HG03469 (cell line): ENCODE data around the gene WNT9B.
"Not testable (repeated sequence)": the region's sequence is repeated elsewhere in the genome, so short reads cannot be mapped to it uniquely, and the experiment has no call there.

ENCODE experiments used
- ATAC-seq: cut with Tn5 transposase; IDR thresholded peaks from one replicate; pipeline ENCODE4 v1.9.1; 2021; ENCODE audit warnings: mild to moderate bottlenecking, moderate library complexity, moderate number of reproducible peaks; ENCODE audit not compliant: unreplicated experiment

The WNT9B gene

DNA sequence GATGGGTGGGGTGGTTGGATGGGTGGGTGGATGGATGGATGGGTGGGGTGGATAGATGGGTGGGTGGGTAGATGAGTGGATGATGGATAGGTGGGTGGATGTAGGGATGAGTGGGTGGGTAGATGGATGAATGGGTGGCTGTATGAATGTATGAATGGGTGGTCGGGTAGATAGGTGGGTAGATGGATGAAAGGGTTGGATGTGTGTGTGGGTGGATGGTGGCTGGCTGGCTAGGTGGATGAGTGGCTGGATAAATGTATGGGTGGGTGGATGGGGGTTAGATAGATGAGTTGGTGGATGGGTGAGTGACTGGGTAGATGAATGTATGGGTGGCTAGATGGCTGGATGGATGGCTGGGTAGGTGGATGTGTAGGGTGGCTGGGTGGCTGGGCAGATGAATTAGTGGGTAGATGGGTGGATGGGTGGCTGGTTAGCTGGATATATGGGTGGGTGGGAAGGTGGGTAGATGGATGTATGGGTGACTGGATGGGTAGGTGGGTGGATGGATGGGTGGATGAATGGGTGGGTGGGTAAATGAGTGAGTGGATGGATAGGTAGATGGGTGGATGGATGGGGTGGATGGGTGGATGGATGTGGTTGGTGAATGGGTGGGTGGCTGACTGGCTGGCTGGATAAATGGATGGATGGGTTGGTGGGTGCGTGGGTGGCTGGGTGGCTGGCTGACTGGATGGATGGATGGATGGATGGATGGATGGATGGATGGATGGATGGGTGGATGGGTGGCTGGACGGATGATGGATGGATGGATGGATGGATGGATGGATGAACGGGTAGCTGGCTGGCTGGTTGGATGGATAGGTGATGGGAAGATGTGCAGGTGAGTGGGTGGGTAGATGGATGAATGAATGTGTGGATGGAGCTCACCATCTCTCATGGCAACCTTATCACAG, 52.6 kb downstream of the WNT9B start:
- ATAC-seq: no peak

DNA sequence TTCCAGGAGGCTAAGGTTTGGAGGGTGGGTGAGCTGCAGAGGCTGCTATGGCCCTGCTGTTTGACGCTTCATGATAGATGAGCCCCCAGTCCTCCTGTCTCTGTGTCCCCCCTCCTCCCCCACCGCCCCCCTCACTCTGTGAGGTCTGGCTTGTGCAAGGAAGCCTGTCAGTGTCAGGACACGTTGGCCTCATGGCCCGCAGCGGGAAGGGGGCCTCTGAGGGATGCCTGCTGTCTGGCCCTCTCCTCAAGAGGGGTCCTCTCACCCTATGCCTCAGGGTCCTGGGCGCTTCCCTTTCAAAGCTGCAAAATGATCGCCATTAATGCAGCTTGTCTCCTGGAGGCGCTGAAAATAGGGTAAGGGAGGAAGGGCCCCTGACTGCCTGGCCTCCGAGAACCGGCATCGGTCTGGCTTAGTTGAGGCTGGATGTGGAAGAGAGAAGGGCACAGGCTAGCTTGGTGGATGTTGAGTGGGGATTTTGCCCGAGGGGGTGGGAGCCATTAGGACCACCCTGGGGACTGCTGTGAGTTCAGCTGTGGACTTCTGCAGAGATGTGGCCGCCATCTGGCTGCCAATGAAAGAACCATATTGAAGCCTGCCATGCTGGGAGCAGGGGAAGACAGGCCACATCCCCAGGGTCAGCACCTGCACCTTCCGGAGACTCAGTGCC, 56.8 kb downstream of the WNT9B start:
- no peak for ATAC-seq

DNA sequence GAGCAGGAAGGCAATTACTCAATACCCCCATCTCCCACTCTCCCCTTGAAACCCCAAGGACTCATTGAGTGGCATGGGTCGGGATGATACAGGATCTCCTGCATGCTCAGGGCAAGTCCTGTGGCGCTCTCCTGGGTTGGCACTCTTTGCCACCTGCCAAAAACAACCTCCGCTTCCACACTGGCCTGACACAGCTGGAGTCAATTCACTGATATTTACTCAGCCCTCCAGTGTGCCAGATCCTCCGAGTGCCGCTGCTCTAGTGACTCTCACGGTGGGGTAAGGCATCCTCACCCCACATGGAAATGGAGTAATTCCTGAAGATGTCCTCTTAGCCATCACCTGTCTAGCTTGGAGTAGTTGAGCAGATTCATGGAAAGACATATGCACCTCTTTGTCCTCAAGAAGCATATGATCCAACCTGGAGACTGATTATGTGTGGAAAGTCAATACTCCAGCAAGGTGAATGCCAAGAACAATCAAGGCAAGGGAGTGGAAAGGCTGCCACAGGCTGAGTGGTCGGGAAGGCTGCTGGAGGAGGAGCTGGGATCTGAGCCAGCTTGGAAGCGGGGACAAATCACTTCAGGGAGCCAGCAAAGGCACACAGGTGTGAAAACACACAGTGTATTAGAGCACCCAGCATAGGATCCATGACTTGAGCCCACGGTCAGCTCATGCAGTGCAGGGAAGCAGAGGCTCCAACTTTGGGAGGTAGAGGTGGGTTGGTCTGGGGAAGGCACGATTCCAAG, 59.0 kb downstream of the WNT9B start:
- ATAC-seq: no peak

DNA sequence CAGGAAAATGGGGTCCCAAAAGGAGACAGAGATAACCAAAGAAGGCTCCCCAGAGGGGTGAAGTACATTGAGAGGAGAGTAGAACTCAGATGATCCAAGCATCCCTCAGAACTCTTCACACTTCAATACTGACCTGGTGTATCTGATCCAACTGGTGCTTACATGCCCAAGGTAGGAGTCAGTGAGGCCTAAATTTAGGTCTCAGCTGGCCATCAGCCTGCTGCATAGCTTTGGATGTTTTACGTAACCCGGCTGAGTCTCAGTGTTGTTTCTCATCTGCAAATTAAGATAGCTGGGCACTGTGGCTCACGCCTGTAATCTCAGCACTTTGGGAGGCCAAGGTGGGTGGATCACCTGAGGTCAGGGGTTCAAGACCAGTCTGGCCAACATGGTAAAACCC, 59.9 kb downstream of the WNT9B start:
- ATAC-seq: no peak

DNA sequence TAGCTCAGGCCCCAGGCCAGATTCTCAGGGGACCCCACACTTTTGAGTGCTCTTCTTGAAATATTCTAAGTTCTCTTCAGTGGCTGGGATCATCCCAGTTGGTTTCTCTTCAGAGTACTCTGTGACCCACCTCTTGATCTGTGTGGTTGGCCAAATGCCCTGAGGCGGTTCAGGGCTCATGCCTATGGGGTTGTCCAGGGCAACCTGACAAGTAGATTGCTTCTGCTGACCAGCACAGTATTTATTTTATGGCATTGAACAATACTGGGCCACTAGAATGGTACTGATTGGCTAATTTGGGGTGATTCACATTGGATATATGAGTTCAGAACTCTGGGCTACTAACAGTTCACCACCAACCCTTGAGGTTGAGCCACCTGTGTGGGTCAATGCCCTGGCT, 64.2 kb downstream of the WNT9B start:
- ATAC-seq: no peak

DNA sequence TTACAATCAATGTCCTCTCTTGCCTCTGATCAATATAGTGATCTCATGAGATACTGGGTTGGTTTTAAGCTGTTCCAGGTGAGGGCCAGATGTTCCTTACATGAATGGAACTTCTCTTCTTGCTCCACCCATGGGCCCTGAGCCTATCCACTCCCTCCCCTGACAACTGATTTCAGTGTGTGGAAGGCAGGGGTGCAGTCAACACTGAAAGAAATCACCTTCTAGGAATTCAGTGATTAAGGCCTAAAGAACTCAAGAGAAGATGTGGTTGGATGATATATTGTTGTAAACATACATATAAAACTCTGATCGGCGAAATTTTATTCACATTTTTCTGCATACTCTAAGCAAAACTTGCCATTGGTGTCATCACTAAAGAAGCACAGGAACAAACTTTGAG, 64.8 kb downstream of the WNT9B start:
- ATAC-seq: no peak

DNA sequence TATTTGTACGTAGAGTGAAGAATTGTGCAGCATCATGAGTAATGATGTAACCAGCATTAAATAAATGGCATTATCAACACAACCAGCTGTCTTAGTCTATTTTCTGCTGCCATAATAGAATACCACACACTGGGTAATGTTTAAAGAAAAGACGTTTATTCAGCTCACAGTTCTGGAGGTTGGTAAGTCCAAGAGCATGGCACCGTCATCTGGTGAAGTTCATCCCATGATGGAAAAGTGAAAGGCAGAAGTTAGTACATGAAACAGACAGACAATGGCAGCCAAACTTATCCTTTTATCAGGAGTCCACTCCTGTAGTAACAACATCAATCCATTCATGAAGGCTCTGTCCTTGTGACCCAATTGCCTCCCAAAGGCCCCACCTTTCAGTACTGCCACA, 65.2 kb downstream of the WNT9B start:
- ATAC-seq: no peak

DNA sequence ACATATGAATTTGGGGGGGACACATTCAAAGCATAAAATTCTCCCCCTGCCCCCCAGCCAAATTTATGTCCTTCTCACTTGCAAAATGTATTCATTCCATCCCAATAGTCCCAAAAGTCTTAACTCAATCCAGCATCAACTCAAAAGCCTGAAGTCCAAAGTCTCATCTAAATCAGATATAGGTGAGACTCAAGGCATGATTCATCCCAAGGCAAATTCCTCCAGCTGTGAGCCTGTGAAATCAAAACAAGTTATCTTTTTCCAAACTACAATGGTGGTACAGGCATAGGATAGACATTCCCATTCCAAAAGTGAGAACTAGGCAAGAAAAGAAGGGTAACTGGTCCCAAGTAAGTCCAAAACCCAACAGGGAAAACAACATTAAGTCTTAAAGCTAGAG, 65.7 kb downstream of the WNT9B start:
- ATAC-seq: no peak

DNA sequence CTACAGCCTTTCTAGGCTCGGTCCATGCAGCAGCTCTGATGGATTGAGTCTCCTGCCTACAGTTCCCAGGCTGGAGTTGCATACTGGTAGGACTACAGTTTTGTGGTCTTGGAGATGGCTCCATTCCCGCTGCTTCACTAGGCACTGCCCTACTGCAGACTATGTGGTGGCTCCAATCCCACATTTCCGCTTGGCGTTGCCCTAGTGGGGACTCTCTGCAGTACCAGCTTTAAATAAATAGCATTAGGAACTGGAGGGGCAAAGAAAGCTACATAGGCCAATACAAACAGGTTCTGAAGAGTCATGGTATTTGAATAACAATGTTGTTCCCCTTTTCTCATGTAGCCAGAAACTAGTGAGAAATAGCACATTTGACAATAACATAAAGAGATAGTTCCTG, 66.1 kb downstream of the WNT9B start:
- ATAC-seq: no peak

DNA sequence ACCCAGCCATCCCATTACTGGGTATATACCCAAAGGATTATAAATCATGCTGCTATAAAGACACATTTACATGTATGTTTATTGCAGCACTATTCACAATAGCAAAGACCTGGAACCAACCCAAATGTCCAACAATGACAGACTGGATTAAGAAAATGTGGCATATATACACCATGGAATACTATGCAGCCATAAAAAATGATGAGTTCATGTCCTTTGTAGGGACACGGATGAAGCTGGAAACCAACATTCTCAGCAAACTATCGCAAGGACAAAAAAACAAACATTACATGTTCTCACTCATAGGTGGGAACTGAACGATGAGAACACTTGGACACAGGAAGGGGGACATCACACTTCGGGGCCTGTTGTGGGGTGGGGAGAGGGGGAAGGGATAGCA, 70.6 kb downstream of the WNT9B start:
- not testable (repeated sequence) for ATAC-seq

DNA sequence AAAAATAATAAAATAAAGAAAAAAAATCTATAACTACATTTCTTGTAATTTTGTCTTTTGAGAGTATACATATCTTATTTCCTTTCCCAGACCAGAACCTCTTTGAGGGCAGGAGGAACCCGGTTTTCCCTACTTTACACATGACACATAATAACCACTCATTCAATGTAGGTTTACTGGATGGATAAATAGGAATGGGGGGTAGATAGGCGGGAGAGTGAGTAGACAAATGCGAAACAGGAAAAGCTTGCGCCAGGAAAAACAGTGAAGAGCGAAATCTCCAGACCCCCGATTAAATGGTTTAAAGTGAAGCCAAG, 71.1 kb downstream of the WNT9B start:
- no peak for ATAC-seq

DNA sequence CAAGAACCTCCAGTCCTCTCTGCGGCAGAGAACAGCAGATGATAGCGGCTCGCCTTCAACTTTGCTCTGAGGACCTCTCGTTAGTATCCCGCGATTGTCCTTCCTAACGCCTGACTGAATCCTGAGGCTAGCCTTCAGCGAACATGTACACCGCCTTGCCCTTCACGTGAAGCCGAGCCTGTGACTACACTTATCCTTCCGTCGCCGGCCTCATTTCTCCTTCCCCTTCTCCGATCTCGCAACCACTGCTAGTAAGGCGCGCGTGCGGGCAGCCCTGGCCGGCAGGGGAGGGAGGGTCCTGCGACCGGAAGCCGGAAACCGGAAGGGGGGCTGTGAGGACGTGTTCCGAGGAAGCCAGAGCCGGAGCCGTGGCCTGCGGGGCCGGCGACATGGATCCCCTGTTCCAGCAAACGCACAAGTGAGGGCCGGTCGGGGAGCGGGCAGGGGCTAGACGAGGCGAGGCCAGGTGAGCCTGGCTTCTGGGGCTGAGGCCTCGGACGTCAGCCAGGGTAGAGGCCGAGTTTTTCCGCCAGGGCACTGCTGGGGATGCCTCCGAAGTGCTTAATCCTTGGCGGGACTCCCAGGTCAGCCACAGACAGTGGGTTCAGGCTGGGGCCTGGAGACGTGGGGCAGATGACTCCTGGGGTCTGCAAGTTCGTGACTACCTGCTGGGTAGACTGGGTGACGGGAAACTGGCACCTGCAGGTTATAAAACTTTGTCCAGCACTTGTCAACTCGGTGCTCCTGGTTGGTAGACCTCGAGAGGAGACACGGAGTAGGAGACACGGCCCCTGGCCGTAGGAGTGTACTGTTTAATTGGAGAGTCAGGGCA, 71.6 kb downstream of the WNT9B start, which contains the start of gene GOSR2:
TSS of gene GOSR2 (plus strand) at position 357 of the 832 bp plus-strand sequence. CDS start at position 390, 33 bp downstream.
- ATAC-seq: peak; percentile 51

DNA sequence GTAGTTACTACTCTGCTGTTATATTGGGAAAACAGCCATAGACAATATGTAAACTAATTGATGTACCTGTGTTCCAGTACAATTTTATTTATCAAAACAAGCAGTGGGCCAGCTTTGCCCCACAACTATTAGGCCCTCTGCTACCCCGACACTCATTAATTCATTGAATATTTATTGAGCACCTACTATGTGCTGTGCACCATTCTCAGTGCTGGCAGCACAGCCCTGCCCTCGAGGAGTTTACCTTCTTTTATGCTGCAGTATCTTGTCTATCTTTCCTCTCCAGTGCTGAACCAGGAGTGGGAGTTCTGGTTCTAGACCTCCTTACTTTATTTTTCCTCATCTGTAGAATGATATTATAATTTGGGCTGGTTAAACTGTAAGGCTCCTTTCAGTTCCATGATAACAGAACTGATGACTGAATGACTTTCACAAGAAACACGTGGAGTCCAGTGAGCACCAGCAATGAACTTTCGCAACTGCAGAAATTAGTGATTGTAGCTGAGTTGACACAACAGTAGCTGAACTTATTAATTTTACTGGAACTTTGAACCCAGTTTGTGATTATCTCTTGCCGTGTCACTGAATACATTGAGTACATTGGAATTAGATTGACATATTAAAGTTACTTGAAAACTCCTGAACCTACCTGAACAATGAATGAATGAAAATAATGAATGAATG, 73.9 kb downstream of the WNT9B start:
- no peak for ATAC-seq

DNA sequence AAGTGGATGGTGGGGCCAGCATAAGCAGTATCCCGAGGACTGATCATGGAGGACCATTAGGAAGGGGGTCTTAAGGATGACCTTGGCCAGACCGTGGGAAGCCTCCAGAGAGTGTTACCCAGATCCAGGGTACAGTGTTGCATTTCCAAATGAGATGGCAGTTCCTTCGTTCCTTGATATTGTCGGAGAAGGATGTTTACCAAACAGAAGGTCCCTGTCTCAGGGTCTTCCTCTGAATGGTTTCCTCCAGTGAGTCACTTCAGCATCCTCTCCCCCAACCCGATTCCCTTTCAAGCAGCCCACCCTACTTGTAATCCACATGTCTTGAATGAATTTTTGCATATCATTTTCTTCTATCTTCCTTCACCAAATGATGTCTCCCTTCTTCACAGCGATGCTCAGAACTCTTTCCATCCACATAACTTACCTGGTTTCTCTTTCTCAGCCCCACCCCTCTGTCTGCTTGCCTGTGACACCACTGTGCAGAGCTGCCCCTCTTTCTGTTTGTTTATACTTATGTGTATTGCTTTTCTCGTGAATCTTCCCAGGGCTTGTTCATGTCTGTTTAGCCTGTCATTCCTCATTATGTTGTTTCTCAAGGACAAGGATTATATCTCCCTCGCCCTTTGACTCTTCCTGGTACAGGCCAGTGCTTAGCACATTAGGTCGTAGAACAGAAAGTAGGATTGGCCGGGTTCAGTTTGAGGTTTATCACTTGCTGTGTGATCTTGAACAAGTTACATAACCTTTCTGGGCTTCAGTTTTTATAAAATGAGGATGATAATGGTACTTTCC, 77.3 kb downstream of the WNT9B start:
- ATAC-seq: no peak

DNA sequence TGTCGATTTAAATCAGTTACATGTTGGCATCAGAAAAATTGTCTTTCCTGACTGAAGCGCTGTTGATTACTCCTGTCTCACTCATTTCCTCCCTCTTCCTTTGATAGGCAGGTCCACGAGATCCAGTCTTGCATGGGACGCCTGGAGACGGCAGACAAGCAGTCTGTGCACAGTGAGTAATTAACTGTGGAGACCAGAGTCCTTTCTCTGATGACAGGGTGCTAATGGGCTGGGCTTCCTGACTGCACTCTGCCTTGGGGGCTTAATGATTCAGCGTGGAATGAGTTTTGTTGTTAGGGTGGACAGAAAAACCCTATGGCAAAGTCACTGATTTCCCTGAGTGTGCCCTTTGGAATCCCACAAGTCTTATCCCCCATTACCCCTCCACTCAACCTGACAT, 78.0 kb downstream of the WNT9B start:
- no peak for ATAC-seq

DNA sequence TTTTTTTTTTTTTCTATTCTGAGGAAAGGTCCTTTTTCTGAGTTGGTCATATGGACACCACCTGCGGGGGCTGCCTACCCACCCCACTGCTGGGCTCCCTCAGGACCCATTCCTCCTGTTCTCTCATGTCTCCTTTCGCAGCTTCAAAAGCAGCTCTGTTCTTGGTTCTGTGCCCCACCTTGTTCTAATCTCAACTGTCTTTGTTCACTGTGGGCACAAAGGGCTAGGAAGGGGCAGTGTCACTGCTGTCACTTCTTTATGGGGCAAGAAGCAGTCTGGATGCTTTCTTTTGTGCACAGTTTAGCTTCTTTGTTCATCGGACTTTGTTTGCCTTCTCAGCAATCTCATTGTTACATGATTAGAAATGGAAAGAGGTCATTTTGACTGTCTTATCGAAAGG, 78.7 kb downstream of the WNT9B start:
- no peak for ATAC-seq

DNA sequence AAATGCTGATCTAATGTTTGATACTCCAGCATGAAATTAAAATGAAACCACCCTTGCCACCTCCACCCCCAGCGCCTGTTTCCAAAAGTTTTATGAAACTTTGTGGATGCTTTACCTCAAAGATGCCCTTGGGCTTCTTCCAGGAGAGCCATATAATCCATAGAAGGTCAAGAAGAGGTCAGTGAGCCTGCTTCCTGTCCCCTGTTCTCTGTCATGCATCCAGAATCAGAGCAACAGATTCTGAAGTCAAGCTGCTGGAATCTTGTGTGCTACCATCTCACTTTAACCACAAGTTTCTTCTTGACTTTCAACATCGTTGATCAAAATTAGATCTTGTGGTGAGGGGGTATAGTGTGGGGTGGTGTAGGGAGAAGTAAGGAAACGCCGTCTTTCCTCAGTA, 80.2 kb downstream of the WNT9B start:
- no peak for ATAC-seq

DNA sequence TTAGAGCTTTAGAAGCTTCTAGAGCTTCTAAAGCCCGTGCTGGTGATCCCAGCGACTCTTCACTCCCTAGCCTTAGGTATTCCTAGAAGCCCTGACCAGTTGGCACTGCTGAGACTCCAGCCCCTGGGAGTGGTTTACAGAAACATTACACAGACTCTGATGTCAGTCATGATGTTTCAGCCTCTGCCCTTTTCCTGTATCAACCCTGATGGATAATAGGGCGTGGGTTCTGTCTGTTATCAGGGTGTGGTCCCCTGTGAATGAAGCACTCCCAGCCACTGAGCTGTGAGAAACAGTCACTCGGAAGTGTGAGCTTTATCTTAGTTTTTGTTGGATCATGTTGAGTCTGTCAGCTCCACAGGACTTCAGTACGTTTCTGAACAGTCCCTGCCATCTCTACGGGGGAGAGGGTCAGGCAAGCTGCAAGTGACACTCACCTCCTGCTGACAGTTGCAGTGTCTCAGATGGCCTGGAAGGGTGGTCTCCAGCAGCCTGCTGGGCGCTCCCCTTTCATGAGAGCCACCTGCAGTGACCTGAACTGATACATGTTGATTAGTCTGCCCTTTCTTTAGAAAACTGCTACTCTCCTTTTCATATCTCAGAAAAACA, 84.4 kb downstream of the WNT9B start:
- no peak for ATAC-seq
